NCI-H1436 treated with DMSO at 0.1 percent for 48 hours (cell line): ENCODE results near the gene DCHS1.

ENCODE experiments used
- DNase-seq: peaks from one replicate; lab custom pipeline; 2025; lab: John Stamatoyannopoulos, UW

Gene DCHS1

DNA sequence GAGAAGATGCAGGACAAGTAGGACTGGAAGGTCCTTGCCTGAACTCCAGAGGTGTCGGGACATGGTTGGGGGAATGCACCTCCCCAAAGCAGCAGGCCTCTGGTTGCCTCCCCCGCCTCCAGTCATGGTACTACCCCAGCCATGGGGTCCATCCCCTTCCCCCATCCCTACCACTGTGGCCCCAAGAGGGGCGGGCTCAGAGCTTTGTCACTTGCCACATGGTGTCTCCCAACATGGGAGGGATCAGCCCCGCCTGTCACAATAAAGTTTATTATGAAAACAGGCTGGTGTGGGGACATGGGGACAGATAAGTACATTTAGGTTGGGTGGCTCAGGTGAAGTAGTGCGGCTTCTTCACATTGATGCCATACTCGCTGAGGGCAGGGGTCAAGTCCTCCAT lies 45.0 kb downstream of the DCHS1 start:
- DNase-seq = no peak

DNA sequence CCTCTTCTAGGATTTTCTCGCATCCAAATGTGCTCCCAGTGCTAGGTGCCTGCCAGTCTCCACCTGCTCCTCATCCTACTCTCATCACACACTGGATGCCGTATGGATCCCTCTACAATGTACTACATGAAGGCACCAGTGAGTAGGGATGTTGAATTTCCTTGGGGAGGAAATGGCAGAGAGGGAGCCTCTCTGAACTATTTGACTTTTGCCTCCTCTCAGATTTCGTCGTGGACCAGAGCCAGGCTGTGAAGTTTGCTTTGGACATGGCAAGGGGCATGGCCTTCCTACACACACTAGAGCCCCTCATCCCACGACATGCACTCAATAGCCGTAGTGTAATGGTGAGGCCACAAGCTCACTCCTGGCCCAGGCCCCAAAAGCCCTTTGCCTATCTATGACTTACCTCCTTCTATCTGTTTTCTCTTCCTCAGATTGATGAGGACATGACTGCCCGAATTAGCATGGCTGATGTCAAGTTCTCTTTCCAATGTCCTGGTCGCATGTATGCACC lies 46.0 kb downstream of the DCHS1 start:
- DNase-seq = no peak

DNA sequence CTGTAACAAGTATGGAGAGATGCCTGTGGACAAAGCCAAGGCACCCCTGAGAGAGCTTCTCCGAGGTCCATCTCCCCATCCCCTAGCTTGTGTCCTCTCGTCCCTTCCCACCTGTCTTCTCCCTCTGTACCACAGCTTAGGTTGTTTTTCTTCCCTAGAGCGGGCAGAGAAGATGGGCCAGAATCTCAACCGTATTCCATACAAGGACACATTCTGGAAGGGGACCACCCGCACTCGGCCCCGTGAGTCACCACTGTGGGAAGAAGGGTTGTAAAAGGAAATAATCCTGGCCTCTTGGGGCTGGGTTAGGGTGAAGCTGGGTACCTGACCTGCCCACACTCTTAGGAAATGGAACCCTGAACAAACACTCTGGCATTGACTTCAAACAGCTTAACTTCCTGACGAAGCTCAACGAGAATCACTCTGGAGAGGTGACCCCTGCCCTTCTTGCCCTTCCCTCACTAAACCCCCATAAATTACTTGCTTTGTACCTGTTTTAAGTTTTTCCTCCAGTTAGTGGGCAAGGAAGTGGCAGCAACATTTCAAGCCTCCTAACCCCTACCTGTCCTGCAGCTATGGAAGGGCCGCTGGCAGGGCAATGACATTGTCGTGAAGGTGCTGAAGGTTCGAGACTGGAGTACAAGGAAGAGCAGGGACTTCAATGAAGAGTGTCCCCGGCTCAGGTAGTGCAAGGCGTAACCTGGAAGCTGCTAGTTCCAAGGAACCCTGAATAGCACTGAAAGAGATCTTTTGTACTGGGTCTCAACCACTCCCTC lies 46.7 kb downstream of the DCHS1 start:
- DNase-seq = no peak

GRCh38 chr11:6608011-6608410 lies 47.6 kb downstream of the DCHS1 start:
- no peak for DNase-seq

DNA sequence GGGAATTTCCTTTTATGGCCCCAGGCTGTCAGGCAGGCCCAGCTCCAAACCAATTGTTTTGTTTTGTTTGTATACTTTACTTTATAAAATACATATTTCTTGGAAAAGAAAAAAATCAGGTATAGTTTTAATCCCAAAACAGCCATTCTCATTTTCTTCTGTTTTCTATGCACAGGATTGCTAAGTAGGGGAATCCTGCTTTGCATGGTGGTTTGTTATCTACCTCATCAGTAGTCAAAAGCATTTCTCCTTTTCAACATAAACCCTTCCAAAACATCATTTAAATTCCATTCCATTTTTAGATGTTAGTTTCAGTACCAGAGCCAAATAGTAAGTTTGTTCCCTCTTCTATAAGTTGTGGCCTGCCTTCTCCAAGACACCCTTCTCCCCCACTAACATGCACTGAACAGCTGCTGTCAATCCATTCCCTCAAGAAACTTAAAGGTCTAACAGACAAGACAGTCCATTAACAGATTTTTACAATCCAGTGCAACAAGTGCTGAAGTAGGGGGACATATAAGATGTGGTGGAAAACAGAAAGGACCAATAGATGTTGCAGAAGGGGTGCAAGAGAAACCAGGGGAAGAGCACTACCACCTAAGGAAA lies 48.3 kb downstream of the DCHS1 start:
- DNase-seq = no peak

GRCh38 chr11:6606471-6607189 lies 49.0 kb downstream of the DCHS1 start:
- DNase-seq = no peak

DNA sequence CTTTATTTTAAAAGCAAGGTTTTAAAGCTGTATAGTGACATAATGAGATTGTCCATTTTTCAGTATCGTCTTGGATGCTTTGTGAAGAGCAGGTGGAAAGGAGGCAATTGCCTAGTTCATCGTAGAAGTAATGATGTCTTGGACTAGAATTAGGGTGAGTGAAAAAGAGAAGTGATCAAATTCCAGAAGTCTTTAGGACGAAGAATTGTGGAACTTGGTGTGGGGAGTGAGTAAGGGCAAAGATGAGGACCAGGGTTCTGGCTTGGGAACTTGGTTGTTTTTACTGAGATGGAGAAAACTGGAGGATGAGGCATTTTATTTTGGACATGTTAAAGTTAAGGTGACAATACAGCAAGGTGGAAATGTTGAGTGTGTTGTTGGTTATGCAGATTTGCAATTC lies 50.8 kb downstream of the DCHS1 start:
- no peak for DNase-seq

DNA sequence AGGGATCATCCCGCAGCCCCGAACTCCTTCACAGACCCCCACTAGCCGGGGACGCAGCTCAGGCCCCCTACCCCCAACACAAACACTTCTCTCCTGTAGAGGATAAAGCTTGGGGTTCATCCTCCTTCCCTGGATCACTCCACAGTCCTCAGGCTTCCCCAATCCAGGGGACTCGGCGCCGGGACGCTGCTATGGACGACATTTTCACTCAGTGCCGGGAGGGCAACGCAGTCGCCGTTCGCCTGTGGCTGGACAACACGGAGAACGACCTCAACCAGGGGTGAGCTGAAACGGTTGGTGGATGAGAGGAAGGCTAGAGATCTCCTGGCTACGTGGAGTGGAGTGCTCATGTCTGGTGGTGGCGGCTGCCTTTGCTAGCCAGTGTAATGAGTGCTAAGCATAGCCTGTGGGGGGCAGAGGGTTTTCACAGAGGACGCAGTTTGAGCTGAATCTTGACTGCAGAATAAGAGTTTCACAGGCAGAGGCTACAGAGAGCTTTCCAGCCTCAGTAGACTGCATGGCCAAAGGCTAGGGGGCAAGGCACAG lies 51.5 kb downstream of the DCHS1 start:
- no peak for DNase-seq

DNA sequence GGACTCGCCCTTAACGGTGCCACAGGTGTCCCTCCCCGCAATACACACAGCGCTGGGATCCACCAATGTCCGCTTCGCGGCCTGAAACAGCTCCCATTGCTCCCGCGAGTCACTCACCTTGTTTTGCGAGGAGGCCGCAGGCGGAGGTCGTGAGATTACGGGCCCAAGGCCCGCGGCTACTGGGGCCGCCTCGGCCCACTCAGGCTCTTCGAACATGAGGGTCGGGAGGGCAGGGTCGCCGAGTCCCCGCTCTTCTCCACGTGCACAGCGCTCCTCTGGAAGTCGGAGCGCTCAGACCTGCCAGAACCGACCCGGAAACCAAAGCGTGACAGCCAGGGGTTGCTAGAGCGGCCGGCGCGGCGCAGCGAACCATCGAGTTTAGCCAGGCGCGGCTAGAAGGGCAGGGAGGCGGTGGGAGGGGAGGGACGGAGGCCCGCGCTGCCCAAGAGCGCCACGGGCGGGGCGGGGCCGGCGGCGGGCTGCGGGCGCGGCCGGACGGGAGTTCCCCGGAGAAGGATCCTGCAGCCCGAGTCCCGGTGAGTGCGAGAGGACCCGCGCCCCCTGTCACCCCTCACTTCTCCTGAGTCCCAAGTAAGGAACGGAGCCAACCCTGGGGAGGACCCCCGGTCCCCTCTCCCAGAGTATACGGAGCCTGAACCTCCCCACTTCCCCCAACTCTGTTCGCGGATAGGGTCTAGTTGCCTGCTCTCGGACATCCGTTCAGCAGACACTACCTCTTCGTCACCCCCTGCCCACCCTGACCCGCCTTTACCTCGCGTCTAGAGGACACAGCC lies 52.1 kb downstream of the DCHS1 start, which contains the start of the genes ILK and RRP8:
TSS of gene ILK (plus strand) at position 488 of the 794 bp plus-strand sequence. CDS start 498 bp downstream, outside the sequence.
TSS of gene RRP8 (minus strand) at position 330 of the 794 bp plus-strand sequence. CDS start at position 216, 114 bp downstream.
- peak; percentile 22 for DNase-seq

DNA sequence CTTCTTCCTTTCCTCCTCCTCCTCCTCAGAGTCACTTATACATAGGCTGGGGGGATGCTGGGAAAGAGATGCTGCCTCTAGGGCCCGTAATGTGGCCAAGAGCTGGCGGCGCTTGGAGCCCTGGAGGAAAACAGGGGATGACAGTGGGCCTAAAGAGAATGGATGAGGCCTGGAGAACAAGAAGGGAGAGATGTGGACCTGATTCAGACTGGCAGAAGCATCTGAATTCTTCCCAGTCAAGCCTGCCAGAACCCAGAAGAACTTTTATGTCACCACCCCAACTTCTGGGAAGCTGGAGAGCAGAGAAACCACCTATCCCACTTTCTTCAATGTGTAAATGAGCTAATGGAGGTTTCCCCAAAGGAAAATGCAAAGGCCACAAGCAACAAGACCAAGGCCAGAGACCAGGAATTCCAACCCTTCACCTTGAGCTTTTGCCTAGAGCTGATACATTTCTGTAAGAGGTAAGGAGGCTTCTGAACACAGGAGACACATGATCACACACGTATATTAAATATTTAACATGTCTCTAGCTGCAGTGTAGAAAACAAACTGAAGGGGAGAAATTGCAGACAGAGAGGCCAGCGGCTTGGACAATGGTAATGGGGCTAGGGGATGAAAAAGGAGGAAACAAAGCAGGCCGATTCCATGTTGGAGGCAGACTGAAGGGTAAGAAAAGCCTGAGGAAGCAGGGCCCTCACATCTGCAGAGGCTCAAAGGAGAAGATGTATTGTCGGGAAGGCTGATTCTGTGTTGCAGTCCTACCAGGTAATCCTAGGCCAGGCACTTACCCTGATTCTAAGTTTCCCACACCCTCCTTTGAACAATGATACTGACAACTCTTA lies 53.3 kb downstream of the DCHS1 start:
- no peak for DNase-seq

- DNase-seq = no peak
Observed at GRCh38 chr11:6601041-6601461, 54.6 kb downstream of the DCHS1 start.

- no peak for DNase-seq
Observed at GRCh38 chr11:6599881-6600390, 55.7 kb downstream of the DCHS1 start.

- DNase-seq = no peak
Observed at GRCh38 chr11:6599449-6599848, 56.2 kb downstream of the DCHS1 start.

- no peak for DNase-seq
Observed at GRCh38 chr11:6598555-6598954, 57.1 kb downstream of the DCHS1 start.

- DNase-seq = no peak
Observed at GRCh38 chr11:6596239-6596877, 59.3 kb downstream of the DCHS1 start.

DNA sequence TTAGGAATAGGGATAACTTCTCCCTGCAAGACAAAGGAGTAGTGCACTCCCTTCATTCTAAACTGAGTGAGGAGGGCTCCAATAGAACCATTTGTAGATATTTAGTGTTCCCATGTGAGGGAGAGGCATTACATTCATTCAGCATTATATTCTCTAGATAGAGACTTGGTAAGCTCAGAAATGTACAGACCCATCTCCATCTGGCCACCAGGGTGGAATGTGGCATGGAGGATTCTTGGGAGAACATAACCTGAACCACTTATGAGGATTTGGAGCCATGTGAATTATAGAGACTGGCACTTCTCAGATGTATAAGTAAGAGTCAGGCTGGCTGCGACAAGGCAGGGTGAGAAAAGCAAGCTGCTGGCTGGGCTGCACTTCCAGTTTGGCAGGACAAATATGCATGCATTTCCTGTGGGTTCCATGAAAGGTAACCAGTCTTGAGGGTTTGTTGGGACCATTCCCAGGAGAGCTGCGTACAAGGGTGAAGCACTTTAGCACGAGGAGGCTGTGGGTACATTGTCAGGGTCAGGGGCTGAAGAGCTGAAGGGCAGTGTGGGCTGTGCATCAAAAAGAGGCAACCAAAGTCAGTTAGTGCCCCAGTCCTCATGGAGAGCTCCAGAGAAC lies 61.4 kb downstream of the DCHS1 start:
- DNase-seq = no peak

DNA sequence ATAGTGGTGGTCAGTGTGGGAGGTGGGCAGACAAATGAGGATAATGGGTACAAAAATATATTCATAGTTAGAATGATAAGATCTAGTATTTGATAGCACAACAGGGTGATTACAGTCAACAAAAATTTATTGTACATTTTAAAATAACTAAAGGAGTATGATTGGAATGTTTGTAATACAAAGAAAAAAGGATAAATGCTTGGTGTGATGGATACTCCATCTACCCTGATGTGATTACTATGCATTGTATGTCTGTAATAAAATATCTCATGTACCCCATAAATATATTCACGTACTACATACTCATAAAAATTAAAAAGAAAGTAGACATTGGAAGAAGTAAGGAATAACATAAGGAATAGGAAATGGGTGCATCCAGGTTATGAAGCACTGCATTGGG lies 67.6 kb downstream of the DCHS1 start:
- DNase-seq = no peak

DNA sequence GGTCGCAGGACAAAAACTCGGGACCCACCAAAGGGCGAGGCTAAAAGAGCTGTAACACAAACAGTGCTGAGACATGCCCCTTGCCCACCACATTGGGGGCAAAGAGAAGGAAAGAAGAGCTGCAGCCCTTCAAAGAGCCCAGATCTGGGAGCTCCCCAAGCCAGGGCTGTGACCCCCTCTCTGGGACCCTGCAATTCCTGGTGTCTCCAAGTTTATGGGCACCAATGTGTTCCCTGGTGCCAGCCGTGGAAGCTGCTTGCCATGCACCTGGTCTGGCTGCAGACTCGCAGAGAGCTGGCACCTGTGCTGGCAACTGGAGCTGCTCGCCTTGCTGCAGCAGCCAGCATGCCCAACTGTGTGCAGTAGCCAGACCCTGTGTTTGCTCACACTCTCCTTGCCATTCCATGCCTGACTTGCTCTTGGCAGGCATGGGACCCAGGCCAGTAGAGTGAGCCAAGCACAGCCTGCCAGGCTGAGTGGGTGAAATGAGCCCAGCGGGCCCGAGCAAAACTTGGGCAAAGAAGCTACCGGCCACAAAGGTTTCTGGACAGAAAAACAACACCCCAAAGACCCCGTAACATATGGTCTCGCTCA lies 68.2 kb downstream of the DCHS1 start:
- no peak for DNase-seq
